Neural progenitor cell (in vitro differentiated cells): ENCODE results near the gene COA6. TPM values are rescaled to one million over a fixed set of nuclear protein-coding genes. Genes with fewer than 3 reads are reported as not detected.

Experiments
- DNase-seq: peaks from one replicate; pipeline ENCODE4 v3.0.0-alpha.2; 2016; ENCODE audit warnings: low spot score
- H2AFZ ChIP-seq: fragments of 200-600 bp; sonication (generic); replicated peaks from 2 replicates; pipeline ENCODE4 v1.6.1; 2016; ENCODE audit warnings: antibody characterized with exemption
- H3F3A ChIP-seq: fragments of 200-600 bp; sonication (generic); 2 replicates; pipeline ENCODE4 v1.6.1; 2016; ENCODE audit warnings: antibody characterized with exemption, low read depth
- H3K27ac ChIP-seq: fragments of 200-600 bp; sonication (generic); 2 replicates; pipeline ENCODE4 v1.5.1; 2016; ENCODE audit warnings: mild to moderate bottlenecking
- H3K27me3 ChIP-seq: fragments of 200-600 bp; sonication (generic); 2 replicates; pipeline ENCODE4 v1.6.1; 2016; ENCODE audit warnings: mild to moderate bottlenecking, moderate library complexity
- H3K36me3 ChIP-seq: fragments of 200-600 bp; sonication (generic); 2 replicates; pipeline ENCODE4 v1.5.1; 2016
- H3K4me1 ChIP-seq: fragments of 200-600 bp; sonication (generic); 2 replicates; pipeline ENCODE4 v1.6.1; 2016; ENCODE audit warnings: mixed run types
- H3K4me2 ChIP-seq: fragments of 200-600 bp; sonication (generic); 2 replicates; pipeline ENCODE4 v1.6.1; 2016
- H3K4me3 ChIP-seq: fragments of 200-600 bp; sonication (generic); 2 replicates; pipeline ENCODE4 v1.5.1; 2016
- H3K79me2 ChIP-seq: fragments of 200-600 bp; sonication (generic); 2 replicates; pipeline ENCODE4 v1.6.1; 2016; ENCODE audit warnings: low read depth
- H3K9ac ChIP-seq: fragments of 200-600 bp; sonication (generic); 2 replicates; pipeline ENCODE4 v1.6.1; 2016
- H3K9me3 ChIP-seq: fragments of 200-600 bp; sonication (generic); 2 replicates; pipeline ENCODE4 v1.5.1; 2016; ENCODE audit warnings: low read depth
- H4K20me1 ChIP-seq: fragments of 200-600 bp; sonication (generic); 2 replicates; pipeline ENCODE4 v1.6.1; 2016; ENCODE audit warnings: low read depth
- H3K27ac Mint-ChIP-seq: 3 replicates; pipeline ENCODE4 v1.8.0; 2021; ENCODE audit warnings: mixed read lengths
- H3K27me3 Mint-ChIP-seq: 2 replicates; pipeline ENCODE4 v1.8.0; 2022; ENCODE audit warnings: low read depth, mild to moderate bottlenecking, inconsistent platforms, moderate library complexity, mixed read lengths; ENCODE audit not compliant: insufficient read depth
- H3K36me3 Mint-ChIP-seq: 3 replicates; pipeline ENCODE4 v1.8.0; 2021; ENCODE audit warnings: mixed read lengths
- H3K4me1 Mint-ChIP-seq: 3 replicates; pipeline ENCODE4 v1.8.0; 2021; ENCODE audit warnings: mixed read lengths
- H3K4me3 Mint-ChIP-seq: 3 replicates; pipeline ENCODE4 v1.8.0; 2021; ENCODE audit warnings: mild to moderate bottlenecking, moderate library complexity, mixed read lengths
- H3K9me3 Mint-ChIP-seq: 3 replicates; pipeline ENCODE4 v1.8.0; 2020; ENCODE audit warnings: mixed read lengths
- CTCF ChIP-seq: fragments of 200-600 bp; sonication (generic); IDR thresholded peaks from 2 replicates; pipeline ENCODE4 v1.5.1; 2017; ENCODE audit warnings: antibody characterized with exemption, mild to moderate bottlenecking
- EZH2 ChIP-seq: fragments of 200-600 bp; sonication (generic); IDR thresholded peaks from 2 replicates; pipeline ENCODE4 v1.6.1; 2017; ENCODE audit warnings: antibody characterized with exemption, mild to moderate bottlenecking, moderate library complexity
- EZH2phosphoT487 ChIP-seq: fragments of 200-600 bp; sonication (generic); IDR thresholded peaks from 2 replicates; pipeline ENCODE4 v1.6.1; 2017; ENCODE audit warnings: antibody characterized with exemption
- total RNA-seq: library from RNA; depleted of rRNA; stranded (reverse); fragments of >200 nt; gene quantifications from 2 replicates; pipeline ENCODE4 v1.2.3, GENCODE V29; 2015; ENCODE audit warnings: low replicate concordance

COA6 gene
- total RNA-seq, 1 donor from 2014 or later, result 36.0 TPM

DNA sequence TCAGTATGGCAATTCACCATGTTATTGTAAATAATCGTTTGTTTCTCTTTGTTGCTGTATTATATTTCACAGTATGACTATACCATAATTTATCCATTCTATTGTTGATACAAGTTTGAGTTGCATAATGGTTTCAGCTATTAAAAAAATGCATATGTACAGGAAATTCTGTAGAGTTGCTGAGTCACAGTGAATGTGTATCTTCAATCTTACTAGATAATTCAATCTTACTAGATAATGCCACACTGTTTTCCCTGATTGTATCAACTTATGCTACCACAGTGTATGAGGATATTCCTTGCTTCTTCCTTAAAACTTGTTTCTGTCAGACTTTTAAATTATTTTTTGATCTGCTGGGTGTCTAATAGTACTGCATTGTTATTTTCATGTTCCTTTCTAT, 3.5 kb upstream of the COA6 start:
- H3K27ac Mint-ChIP-seq, result no peak overlapping the region
- no peak for DNase-seq
- no peaks in the 10 kb centered on the region for H3K36me3 Mint-ChIP-seq
- no peak overlapping the region for H3K4me2 ChIP-seq
- TF ChIP-seq EZH2, result no peak
- no peak for TF ChIP-seq CTCF
- TF ChIP-seq EZH2phosphoT487, result no peak
- H3K27ac ChIP-seq, result no peak overlapping the region
- H4K20me1 ChIP-seq, result no peaks in the 10 kb centered on the region
- H3F3A ChIP-seq, result peaks cover 8% of the 10 kb centered on the region
- H2AFZ ChIP-seq, result no peak overlapping the region
- H3K9me3 ChIP-seq, result no peaks in the 10 kb centered on the region
- H3K4me1 Mint-ChIP-seq, result peaks cover 15% of the 10 kb centered on the region
- peaks cover 6% of the 10 kb centered on the region for H3K4me1 ChIP-seq
- H3K79me2 ChIP-seq, result peaks cover 22% of the 10 kb centered on the region
- no peaks in the 10 kb centered on the region for H3K9me3 Mint-ChIP-seq
- no peaks in the 10 kb centered on the region for H3K36me3 ChIP-seq
- H3K27me3 Mint-ChIP-seq, result no peaks in the 10 kb centered on the region
- peaks cover 21% of the 10 kb centered on the region for H3K27me3 ChIP-seq
- H3K9ac ChIP-seq, result no peak overlapping the region
- H3K4me3 ChIP-seq, result no peak overlapping the region
- H3K4me3 Mint-ChIP-seq, result no peak overlapping the region

- H3K27me3 ChIP-seq, result peaks cover 21% of the 10 kb centered on the region
- H3F3A ChIP-seq, result peaks cover 8% of the 10 kb centered on the region
- Mint-ChIP-seq H3K4me1 (peaks cover 15% of the 10 kb centered on the region), H3K9me3 (no peaks in the 10 kb centered on the region), H3K36me3 (peaks cover 6% of the 10 kb centered on the region), H3K4me3 (peak overlapping the region; percentile 99), H3K27ac (no peak overlapping the region), H3K27me3 (no peaks in the 10 kb centered on the region)
- H3K27ac ChIP-seq, result no peak overlapping the region
- H3K79me2 ChIP-seq, result peaks cover 23% of the 10 kb centered on the region
- H3K4me1 ChIP-seq, result peaks cover 6% of the 10 kb centered on the region
- TF ChIP-seq EZH2phosphoT487 (no peak), EZH2 (no peak), CTCF (no peak)
- H3K9me3 ChIP-seq, result no peaks in the 10 kb centered on the region
- H3K9ac ChIP-seq, result no peak overlapping the region
- no peak for DNase-seq
- H4K20me1 ChIP-seq, result no peaks in the 10 kb centered on the region
- H3K4me3 ChIP-seq, result no peak overlapping the region
- no peaks in the 10 kb centered on the region for H3K36me3 ChIP-seq
- no peak overlapping the region for H3K4me2 ChIP-seq
- no peak overlapping the region for H2AFZ ChIP-seq
Observed at GRCh38 chr1:234371414-234371813, 1.8 kb upstream of the COA6 start.

- Mint-ChIP-seq H3K27me3 (peaks cover 2% of the 10 kb centered on the region), H3K36me3 (peaks cover 9% of the 10 kb centered on the region), H3K27ac (peak overlapping the region; percentile 98), H3K4me3 (peak overlapping the region; percentile 99), H3K4me1 (peaks cover 15% of the 10 kb centered on the region), H3K9me3 (no peaks in the 10 kb centered on the region)
- H3K27ac ChIP-seq, result no peak overlapping the region
- peak overlapping the region; percentile 81 for H3K9ac ChIP-seq
- TF ChIP-seq EZH2phosphoT487 (no peak), EZH2 (no peak), CTCF (no peak)
- H3K4me2 ChIP-seq, result peak overlapping the region; percentile 92
- no peaks in the 10 kb centered on the region for H4K20me1 ChIP-seq
- H3K27me3 ChIP-seq, result peaks cover 21% of the 10 kb centered on the region
- H3F3A ChIP-seq, result peaks cover 8% of the 10 kb centered on the region
- no peak for DNase-seq
- peaks cover 23% of the 10 kb centered on the region for H3K79me2 ChIP-seq
- no peaks in the 10 kb centered on the region for H3K36me3 ChIP-seq
- peak overlapping the region; percentile 88 for H3K4me3 ChIP-seq
- no peak overlapping the region for H2AFZ ChIP-seq
- no peaks in the 10 kb centered on the region for H3K9me3 ChIP-seq
- H3K4me1 ChIP-seq, result peaks cover 6% of the 10 kb centered on the region
Observed at GRCh38 chr1:234372011-234372757, 1.1 kb upstream of the COA6 start.
